Activated CD8-positive, alpha-beta T cell treated with anti-CD3 and anti-CD28 coated beads for 36 hours (primary cell): ENCODE data around the gene FAM210A. TPM values are rescaled to one million over a fixed set of nuclear protein-coding genes. Genes with fewer than 3 reads are reported as not detected.

Experiments
- ATAC-seq: fragments of 200-7000 bp; cut with Tn5 transposase; one replicate; pipeline ENCODE4 v1.10.0; 2021; ENCODE audit warnings: mild to moderate bottlenecking, moderate library complexity
- CTCF ChIA-PET: fragments of 350-600 bp; sonication (Branson Sonifier 250); formaldehyde crosslinking; loops from one replicate; lab custom pipeline; 2021; ENCODE audit warnings: antibody characterized with exemption; lab: Charles Lee
- POLR2A ChIA-PET: fragments of 350-600 bp; sonication (Branson Sonifier 250); formaldehyde crosslinking; loops from one replicate; lab custom pipeline; 2021; ENCODE audit warnings: antibody characterized with exemption; lab: Charles Lee
- DNase-seq: peaks from one replicate; pipeline ENCODE4 v3.0.0-alpha.2; 2020
- H3K27ac Mint-ChIP-seq: one replicate; pipeline ENCODE4 v1.8.0; 2021; ENCODE audit warnings: mild to moderate bottlenecking, mixed read lengths
- H3K27me3 Mint-ChIP-seq: one replicate; pipeline ENCODE4 v1.8.0; 2021; ENCODE audit warnings: mixed read lengths
- H3K36me3 Mint-ChIP-seq: one replicate; pipeline ENCODE4 v1.8.0; 2021; ENCODE audit warnings: low read depth, mixed read lengths
- H3K4me1 Mint-ChIP-seq: one replicate; pipeline ENCODE4 v1.8.0; 2021; ENCODE audit warnings: low read depth, mixed read lengths
- H3K4me3 Mint-ChIP-seq: one replicate; pipeline ENCODE4 v1.8.0; 2021; ENCODE audit warnings: mild to moderate bottlenecking, moderate library complexity, mixed read lengths
- H3K9me3 Mint-ChIP-seq: one replicate; pipeline ENCODE4 v1.8.0; 2021; ENCODE audit warnings: mixed read lengths
- intact Hi-C: fragments of 100-400 bp; cut with micrococcal nuclease; formaldehyde crosslinking; loops from one replicate; pipeline ENCODE4 v1.10.0; 2022
- total RNA-seq, 2 experiments: library from RNA; stranded (reverse); gene quantifications; one replicate each; pipeline ENCODE4 v1.2.3, GENCODE V29; 2021
- TF ChIP-seq, protein P1 (sequence below): fragments of 200-600 bp; IDR thresholded peaks from one replicate; pipeline ENCODE4 v1.8.0; 2022; ENCODE audit warnings: antibody characterized with exemption, mild to moderate bottlenecking

FAM210A gene
- total RNA-seq, 2 experiments from 2014 or later, result 57.7 to 64.2 TPM

DNA sequence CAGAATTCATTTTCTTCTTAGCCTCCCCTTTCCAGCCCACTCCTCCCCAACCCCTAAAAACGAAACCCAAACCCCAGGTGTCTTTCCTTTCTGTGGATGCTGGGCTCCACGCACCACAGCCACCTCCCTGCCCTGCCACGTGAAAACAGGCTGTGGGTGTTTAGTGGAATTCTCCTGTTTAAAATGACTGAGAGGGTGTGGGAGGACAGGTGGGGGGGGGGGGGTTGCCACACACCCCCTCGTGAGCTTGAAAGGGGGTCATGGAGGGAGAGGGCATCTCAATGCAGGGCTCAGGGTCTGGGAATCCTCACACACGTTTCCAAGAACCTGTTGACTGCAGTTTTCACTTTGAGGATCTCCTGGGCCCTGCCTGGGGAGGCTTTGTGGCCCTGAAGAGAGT lies 110.3 kb downstream of the FAM210A start:
- no peaks in the 10 kb centered on the region for H3K27me3 Mint-ChIP-seq
- TF ChIP-seq, protein P1, sequence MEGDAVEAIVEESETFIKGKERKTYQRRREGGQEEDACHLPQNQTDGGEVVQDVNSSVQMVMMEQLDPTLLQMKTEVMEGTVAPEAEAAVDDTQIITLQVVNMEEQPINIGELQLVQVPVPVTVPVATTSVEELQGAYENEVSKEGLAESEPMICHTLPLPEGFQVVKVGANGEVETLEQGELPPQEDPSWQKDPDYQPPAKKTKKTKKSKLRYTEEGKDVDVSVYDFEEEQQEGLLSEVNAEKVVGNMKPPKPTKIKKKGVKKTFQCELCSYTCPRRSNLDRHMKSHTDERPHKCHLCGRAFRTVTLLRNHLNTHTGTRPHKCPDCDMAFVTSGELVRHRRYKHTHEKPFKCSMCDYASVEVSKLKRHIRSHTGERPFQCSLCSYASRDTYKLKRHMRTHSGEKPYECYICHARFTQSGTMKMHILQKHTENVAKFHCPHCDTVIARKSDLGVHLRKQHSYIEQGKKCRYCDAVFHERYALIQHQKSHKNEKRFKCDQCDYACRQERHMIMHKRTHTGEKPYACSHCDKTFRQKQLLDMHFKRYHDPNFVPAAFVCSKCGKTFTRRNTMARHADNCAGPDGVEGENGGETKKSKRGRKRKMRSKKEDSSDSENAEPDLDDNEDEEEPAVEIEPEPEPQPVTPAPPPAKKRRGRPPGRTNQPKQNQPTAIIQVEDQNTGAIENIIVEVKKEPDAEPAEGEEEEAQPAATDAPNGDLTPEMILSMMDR, result no peak
- peaks cover 78% of the 10 kb centered on the region for H3K4me1 Mint-ChIP-seq
- peak overlapping the region; percentile 93 for H3K27ac Mint-ChIP-seq
- ChIA-PET CTCF (interaction anchor here (1.1 kb wide), 1 partner anchor 36 kb away, joined by 3 read pairs; no protein-coding TSS in a partner anchor), POLR2A (no interaction called here)
- H3K36me3 Mint-ChIP-seq, result peaks cover 6% of the 10 kb centered on the region
- intact Hi-C loops, result loop anchor here (10.0 kb wide), 2 partner anchors 161 to 401 kb away; partner anchors contain the start of gene LDLRAD4
- H3K4me3 Mint-ChIP-seq, result peak overlapping the region; percentile 76
- ATAC-seq (no peak), DNase-seq (peak; percentile 36)
- H3K9me3 Mint-ChIP-seq, result no peaks in the 10 kb centered on the region

DNA sequence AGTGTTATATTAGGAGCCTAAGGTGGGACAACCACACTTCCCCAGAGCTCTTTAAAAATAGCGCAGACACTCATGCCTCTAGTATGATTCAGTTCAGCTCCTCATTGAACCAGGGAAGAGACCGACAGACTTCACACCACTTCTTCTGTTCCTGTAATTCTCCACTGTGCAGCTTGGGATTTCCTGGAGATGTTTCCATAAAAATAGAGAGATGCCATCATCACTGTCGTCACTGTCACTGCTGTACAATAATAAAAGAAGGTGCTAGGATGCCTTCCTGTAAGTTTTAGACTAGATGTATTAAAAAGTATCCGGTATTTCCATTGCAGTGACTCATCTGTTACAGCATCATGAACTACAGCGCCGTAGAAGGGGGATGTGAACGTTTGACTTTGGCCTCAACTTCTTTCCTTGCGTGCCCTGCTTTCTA lies 110.9 kb downstream of the FAM210A start:
- Mint-ChIP-seq H3K36me3 (peaks cover 6% of the 10 kb centered on the region), H3K27me3 (no peaks in the 10 kb centered on the region), H3K4me3 (peak overlapping the region; percentile 76), H3K27ac (peak overlapping the region; percentile 93), H3K9me3 (no peaks in the 10 kb centered on the region), H3K4me1 (peaks cover 83% of the 10 kb centered on the region)
- intact Hi-C loops, result loop anchor here (10.0 kb wide), 2 partner anchors 161 to 401 kb away; partner anchors contain the start of gene LDLRAD4
- ATAC-seq, result peak; percentile 11
- TF ChIP-seq, protein P1, result no peak
- peak; percentile 62 for DNase-seq
- POLR2A ChIA-PET, result interaction anchor here (0.7 kb wide), 1 partner anchor 53 kb away, joined by 3 read pairs; no protein-coding TSS in a partner anchor
- CTCF ChIA-PET, result interaction anchor here (0.6 to 3.9 kb wide), 4 partner anchors 14 to 102 kb away, joined by 3 to 20 read pairs (median 8); no protein-coding TSS in a partner anchor

DNA sequence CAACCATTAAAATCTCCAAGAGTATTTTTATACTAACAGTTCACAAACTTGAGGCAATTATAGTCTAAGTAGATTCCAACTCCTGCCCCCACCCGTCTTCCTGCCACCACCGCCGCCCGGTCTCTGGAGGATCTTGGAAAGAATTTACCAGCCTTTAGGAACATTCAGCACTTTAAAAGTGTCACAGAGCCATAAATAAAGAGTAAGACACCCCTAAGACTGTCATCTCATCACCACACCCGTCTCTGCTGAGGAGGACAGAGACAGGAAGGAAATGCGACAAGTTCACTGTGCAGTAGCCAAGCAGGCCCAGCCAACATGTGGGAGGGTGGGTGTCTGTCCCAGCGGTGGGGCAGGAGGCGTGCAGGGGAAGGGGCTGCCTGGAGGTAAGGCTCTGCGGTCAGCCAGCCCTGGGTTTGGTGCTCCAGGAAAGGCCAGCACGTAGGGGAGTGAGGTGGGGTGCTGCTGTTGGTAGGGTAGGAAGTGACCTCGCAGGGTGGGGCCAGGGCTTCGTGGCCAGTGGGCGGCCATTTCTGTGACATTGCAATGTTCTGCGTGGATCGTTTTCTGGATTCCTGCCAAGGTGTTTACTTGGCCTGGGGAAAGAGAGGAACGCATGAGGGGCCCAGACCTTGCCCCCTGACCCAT lies 111.6 kb downstream of the FAM210A start:
- ChIA-PET CTCF (interaction anchor here (0.6 to 3.9 kb wide), 6 partner anchors 15 to 101 kb away, joined by 3 to 20 read pairs (median 4); no protein-coding TSS in a partner anchor), POLR2A (interaction anchor here (0.7 to 4.0 kb wide), 6 partner anchors 37 to 57 kb away, joined by 3 to 51 read pairs (median 23); no protein-coding TSS in a partner anchor)
- peaks cover 6% of the 10 kb centered on the region for H3K36me3 Mint-ChIP-seq
- intact Hi-C loops, result loop anchor here (10.0 kb wide), 2 partner anchors 160 to 400 kb away; partner anchors contain the start of gene LDLRAD4
- H3K4me1 Mint-ChIP-seq, result peaks cover 84% of the 10 kb centered on the region
- H3K27me3 Mint-ChIP-seq, result no peaks in the 10 kb centered on the region
- peak overlapping the region; percentile 76 for H3K4me3 Mint-ChIP-seq
- no peaks in the 10 kb centered on the region for H3K9me3 Mint-ChIP-seq
- H3K27ac Mint-ChIP-seq, result peak overlapping the region; percentile 93
- peak; percentile 17 for ATAC-seq
- TF ChIP-seq, protein P1, result no peak
- DNase-seq, result peak; percentile 60

DNA sequence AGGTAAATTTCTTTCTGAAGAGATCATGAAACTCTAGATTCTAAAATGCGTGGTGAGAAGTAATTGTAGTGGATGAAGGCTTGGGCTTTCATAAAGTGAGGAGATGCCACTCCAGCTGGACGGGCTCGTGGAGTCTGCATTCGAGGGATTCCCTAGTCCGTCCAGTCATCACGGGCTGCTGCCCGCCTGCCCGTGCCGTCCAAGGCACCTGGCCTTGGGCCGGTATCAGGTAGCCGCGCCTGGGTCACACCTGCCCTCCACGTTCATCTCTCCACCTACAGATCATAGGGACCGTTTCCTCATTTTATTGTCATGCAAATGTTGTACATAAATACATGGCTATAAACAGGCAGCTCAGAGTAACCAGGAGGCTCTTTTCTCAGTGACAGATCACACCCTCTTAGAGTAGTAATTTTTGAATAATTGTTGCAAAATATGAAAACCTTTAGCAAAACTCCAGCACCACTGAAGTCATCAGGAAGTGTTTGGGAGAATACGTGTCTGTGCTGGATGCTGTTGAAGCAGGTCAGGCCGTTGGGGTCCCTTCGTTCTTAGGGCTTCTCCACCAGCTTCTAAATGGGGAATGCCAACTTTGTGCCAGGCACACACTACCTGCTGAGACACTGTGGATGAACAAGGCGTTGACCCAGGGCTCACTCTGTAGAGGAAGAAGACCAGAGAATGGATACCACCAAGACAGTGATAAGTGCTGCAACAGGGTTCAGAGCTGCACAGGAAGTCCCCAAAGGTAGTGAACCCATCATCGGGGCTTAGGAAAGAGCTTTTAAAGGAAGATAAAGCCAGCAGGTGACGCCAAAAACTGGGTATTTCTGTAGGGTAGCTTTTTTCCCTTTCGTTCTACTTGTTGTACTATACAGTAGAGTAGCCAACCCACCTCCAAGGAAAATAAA lies 112.5 kb downstream of the FAM210A start:
- Mint-ChIP-seq H3K27me3 (no peaks in the 10 kb centered on the region), H3K36me3 (peaks cover 9% of the 10 kb centered on the region), H3K4me1 (peaks cover 90% of the 10 kb centered on the region), H3K9me3 (no peaks in the 10 kb centered on the region), H3K4me3 (peak overlapping the region; percentile 76), H3K27ac (peak overlapping the region; percentile 93)
- intact Hi-C loops, result loop anchor here (2.0 to 10.0 kb wide), 3 partner anchors 51 to 399 kb away; partner anchors contain the start of gene LDLRAD4
- ATAC-seq (no peak), DNase-seq (peak; percentile 39)
- TF ChIP-seq, protein P1, result no peak
- POLR2A ChIA-PET, result interaction anchor here (1.1 to 4.0 kb wide), 6 partner anchors 33 to 56 kb away, joined by 4 to 51 read pairs (median 23); no protein-coding TSS in a partner anchor
- CTCF ChIA-PET, result interaction anchor here (0.7 to 3.9 kb wide), 10 partner anchors 16 to 335 kb away, joined by 3 to 20 read pairs (median 6); no protein-coding TSS in a partner anchor

Other genes with a start within 250 kb of the FAM210A start
- 10 to 100 TPM; 76.4 to 84.4 TPM for gene RNMT, start 115 bp upstream of the FAM210A start, total RNA-seq
- not detected for gene MC5R, start 97.6 kb upstream of the FAM210A start, total RNA-seq
- gene MC2R, start 189.0 kb upstream of the FAM210A start, total RNA-seq, result not detected